Endodermal cell (in vitro differentiated cells): Measurements from ENCODE around the gene LYZL1. TPM values are rescaled to one million over a fixed set of nuclear protein-coding genes. Genes with fewer than 3 reads are reported as not detected.
A peak's percentile ranks its signal among the peaks of the same experiment; 100 is the strongest.

Source experiments
- DNase-seq: peaks from one replicate; pipeline ENCODE4 v3.0.0-alpha.2; 2017
- H3K27ac ChIP-seq: 2 replicates; pipeline ENCODE4 v1.5.1; 2013; ENCODE audit warnings: mild to moderate bottlenecking, low read depth, low read length, moderate library complexity
- H3K27me3 ChIP-seq: 2 replicates; pipeline ENCODE4 v1.6.1; 2013; ENCODE audit warnings: mild to moderate bottlenecking, low read length, moderate library complexity; ENCODE audit not compliant: insufficient read depth, control insufficient read depth, poor library complexity, severe bottlenecking
- H3K36me3 ChIP-seq: 2 replicates; pipeline ENCODE4 v1.7.0; 2013; ENCODE audit warnings: mild to moderate bottlenecking, low read length, moderate library complexity; ENCODE audit not compliant: control insufficient read depth, insufficient read depth
- H3K4me1 ChIP-seq: one replicate; pipeline ENCODE4 v1.7.0; 2013; ENCODE audit warnings: low read length; ENCODE audit not compliant: control insufficient read depth, insufficient read depth
- H3K4me3 ChIP-seq: 2 replicates; pipeline ENCODE4 v1.5.1; 2013; ENCODE audit warnings: mild to moderate bottlenecking, low read length, moderate library complexity
- H3K9ac ChIP-seq: 2 replicates; pipeline ENCODE4 v1.6.1; 2013; ENCODE audit warnings: mild to moderate bottlenecking, low read length, moderate library complexity; ENCODE audit not compliant: poor library complexity, severe bottlenecking; ENCODE audit errors: extremely low read depth
- H3K9me3 ChIP-seq: 2 replicates; pipeline ENCODE4 v1.6.1; 2013; ENCODE audit warnings: mild to moderate bottlenecking, low read length, moderate library complexity; ENCODE audit not compliant: control insufficient read depth
- H3K27ac Mint-ChIP-seq: 2 replicates; pipeline ENCODE4 v1.8.0; 2020; ENCODE audit warnings: mixed read lengths
- H3K27me3 Mint-ChIP-seq: 2 replicates; pipeline ENCODE4 v1.8.0; 2021; ENCODE audit warnings: mild to moderate bottlenecking, mixed read lengths; ENCODE audit not compliant: insufficient read depth
- H3K36me3 Mint-ChIP-seq: 2 replicates; pipeline ENCODE4 v1.8.0; 2020; ENCODE audit warnings: low read depth, mixed read lengths
- H3K4me1 Mint-ChIP-seq: 2 replicates; pipeline ENCODE4 v1.8.0; 2020; ENCODE audit warnings: mixed read lengths
- H3K4me3 Mint-ChIP-seq: 2 replicates; pipeline ENCODE4 v1.8.0; 2020; ENCODE audit warnings: mild to moderate bottlenecking, moderate library complexity, mixed read lengths
- H3K9me3 Mint-ChIP-seq: 2 replicates; pipeline ENCODE4 v1.8.0; 2020; ENCODE audit warnings: mild to moderate bottlenecking, mixed read lengths
- CTCF ChIP-seq: fragments of 200-600 bp; sonication (generic); conservative IDR thresholded peaks from 2 replicates; pipeline ENCODE4 v1.5.0; 2021; ENCODE audit warnings: antibody characterized with exemption, mild to moderate bottlenecking
- WGBS, 2 experiments: methylation state at CpG; one replicate each; pipeline versions ENCODE4 v1.1.5 to v1.1.7; 2013; ENCODE audit warnings: missing lambda C conversion rate in 2 of 2, mixed read lengths in 1 of 2; ENCODE audit not compliant: insufficient coverage in 1 of 2, insufficient read length in 1 of 2; 5-methylcytosine and 5-hydroxymethylcytosine counted together
- total RNA-seq, 2 donors: library from RNA; stranded (reverse); fragmentation: NEBNext Ultra II Directional in 1 of 2; extraction: Animal tissue kit (Norgen Biotek cat#: 25700) in 1 of 2; gene quantifications; 2 replicates in 1 of 2; 3 replicates in 1 of 2; pipeline ENCODE4 v1.2.1, GENCODE V29; 2021

The LYZL1 gene
- total RNA-seq, 2 donors from 2014 or later, result not detected

GRCh38 chr10:29343607-29344038 lies 54.8 kb downstream of the LYZL1 start:
- Mint-ChIP-seq H3K27me3 (no peaks in the 10 kb centered on the region), H3K9me3 (peaks cover 27% of the 10 kb centered on the region)

GRCh38 chr10:29344073-29344820 lies 55.4 kb downstream of the LYZL1 start:
- Mint-ChIP-seq H3K4me3 (no peak overlapping the region), H3K4me1 (peaks cover 13% of the 10 kb centered on the region), H3K36me3 (peaks cover 4% of the 10 kb centered on the region), H3K9me3 (peaks cover 27% of the 10 kb centered on the region), H3K27me3 (no peaks in the 10 kb centered on the region), H3K27ac (no peak overlapping the region)
- TF ChIP-seq CTCF, result no peak
- Histone ChIP-seq H3K9me3 (peaks cover 32% of the 10 kb centered on the region), H3K9ac (no peak overlapping the region), H3K36me3 (no peaks in the 10 kb centered on the region), H3K4me1 (peaks cover 7% of the 10 kb centered on the region), H3K27me3 (no peaks in the 10 kb centered on the region), H3K4me3 (peak overlapping the region; percentile 32), H3K27ac (no peak overlapping the region)
- WGBS, 2 experiments, result 81 to 89% methylated on average over 8 to 18 of the region's 18 CpGs
- DNase-seq, result no peak

More at GRCh38 chr10:29343607-29344038, 54.8 kb downstream of the LYZL1 start:
- Histone ChIP-seq H3K9ac (no peak overlapping the region), H3K27me3 (no peaks in the 10 kb centered on the region), H3K4me3 (no peak overlapping the region), H3K36me3 (no peaks in the 10 kb centered on the region), H3K27ac (no peak overlapping the region), H3K4me1 (peaks cover 7% of the 10 kb centered on the region), H3K9me3 (peaks cover 33% of the 10 kb centered on the region)
- 86 to 98% methylated on average over 3 to 7 of the region's 7 CpGs for WGBS, 2 experiments
- H3K4me1 Mint-ChIP-seq, result peaks cover 13% of the 10 kb centered on the region
- H3K27ac Mint-ChIP-seq, result no peak overlapping the region
- peaks cover 4% of the 10 kb centered on the region for H3K36me3 Mint-ChIP-seq
- TF ChIP-seq CTCF, result no peak
- no peak for DNase-seq
- no peak overlapping the region for H3K4me3 Mint-ChIP-seq

- Histone ChIP-seq H3K27me3 (no peaks in the 10 kb centered on the region), H3K36me3 (no peaks in the 10 kb centered on the region), H3K4me1 (peaks cover 7% of the 10 kb centered on the region), H3K27ac (peak overlapping the region; percentile 49), H3K9ac (no peak overlapping the region), H3K9me3 (peaks cover 26% of the 10 kb centered on the region), H3K4me3 (peak overlapping the region; percentile 32)
- no peaks in the 10 kb centered on the region for H3K27me3 Mint-ChIP-seq
- TF ChIP-seq CTCF, result no peak
- DNase-seq, result no peak
- H3K27ac Mint-ChIP-seq, result no peak overlapping the region
- peaks cover 27% of the 10 kb centered on the region for H3K9me3 Mint-ChIP-seq
- WGBS, 2 experiments, result 85 to 93% methylated on average over 7 to 9 of the region's 9 CpGs
- peaks cover 13% of the 10 kb centered on the region for H3K4me1 Mint-ChIP-seq
- H3K4me3 Mint-ChIP-seq, result no peak overlapping the region
- peaks cover 4% of the 10 kb centered on the region for H3K36me3 Mint-ChIP-seq
These were observed 56.5 kb downstream of the LYZL1 start for GRCh38 chr10:29345144-29345909.
